ENCODE results near the gene PPIL6.

GRCh38 chr6:109471105-109471810 is 30.8 kb upstream of the PPIL6 start:
- TF ChIP-seq CTCF (IDR thresholded peaks at IDR 0.05; ENCODE audit: low read depth, low read length, poor library complexity, severe bottlenecking) (no peak), EZH2phosphoT487 (IDR thresholded peaks at IDR 0.05; ENCODE audit: borderline replicate concordance, low read length) (no peak)

Data from DOHH2 (cell line).